NCI-H2196 (cell line): ENCODE results near the gene FOXS1.
A peak's percentile ranks its signal among the peaks of the same experiment; 100 is the strongest.

ENCODE experiments used
- DNase-seq: peaks from one replicate; lab custom pipeline; 2025; ENCODE audit not compliant: unreplicated experiment; lab: John Stamatoyannopoulos, UW

The FOXS1 gene

DNA sequence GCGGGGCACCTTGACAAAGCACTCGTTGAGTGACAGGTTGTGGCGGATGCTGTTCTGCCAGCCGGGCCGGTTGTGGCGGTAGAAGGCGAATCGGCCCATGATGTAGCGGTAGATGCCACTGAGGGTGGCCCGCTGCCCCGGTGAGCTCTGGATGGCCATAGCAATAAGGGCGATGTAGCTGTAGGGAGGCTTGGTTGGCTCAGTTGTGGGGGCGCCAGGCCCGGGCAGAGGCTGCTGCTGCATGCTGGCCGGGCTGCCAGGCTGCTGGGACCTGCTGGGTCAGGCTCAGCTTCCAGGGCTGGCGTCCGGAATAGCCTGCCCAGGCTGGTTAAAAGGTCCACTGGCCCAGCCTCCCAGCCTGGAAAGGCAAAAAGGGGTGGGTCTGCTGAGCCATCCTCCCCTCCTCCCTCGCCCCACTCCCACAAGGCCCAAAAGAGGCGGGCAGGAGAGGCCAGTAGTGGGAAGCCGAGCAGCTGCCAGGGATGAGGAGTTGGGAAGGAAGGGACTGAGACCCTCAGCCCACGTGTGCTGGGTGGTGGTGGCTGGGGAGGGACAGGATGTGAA is at the start of gene FOXS1:
Gene FOXS1 (minus strand): TSS at position 305 of the 564 bp plus-strand sequence. CDS start 62 bp downstream, at position 243.
- no peak for DNase-seq

DNA sequence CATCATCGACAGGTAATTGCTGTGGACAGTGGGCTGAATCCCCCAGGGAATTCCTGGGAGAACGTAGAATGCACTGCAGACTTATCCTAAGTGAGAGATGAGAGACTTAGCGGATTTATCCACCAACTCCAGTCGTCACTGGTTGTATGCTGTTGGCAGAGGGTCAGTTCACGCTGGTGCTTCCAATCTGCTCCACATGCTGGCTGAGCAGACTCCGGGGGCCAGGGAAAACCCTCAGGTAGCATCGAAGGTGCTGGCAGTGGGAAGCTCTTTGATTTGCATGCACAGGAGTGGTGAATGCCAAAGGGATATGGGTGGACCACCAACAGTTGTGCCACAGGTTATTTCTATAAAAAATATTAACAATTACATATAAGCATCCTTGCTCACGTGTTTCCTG is 45.2 kb upstream of the FOXS1 start:
- no peak for DNase-seq

DNA sequence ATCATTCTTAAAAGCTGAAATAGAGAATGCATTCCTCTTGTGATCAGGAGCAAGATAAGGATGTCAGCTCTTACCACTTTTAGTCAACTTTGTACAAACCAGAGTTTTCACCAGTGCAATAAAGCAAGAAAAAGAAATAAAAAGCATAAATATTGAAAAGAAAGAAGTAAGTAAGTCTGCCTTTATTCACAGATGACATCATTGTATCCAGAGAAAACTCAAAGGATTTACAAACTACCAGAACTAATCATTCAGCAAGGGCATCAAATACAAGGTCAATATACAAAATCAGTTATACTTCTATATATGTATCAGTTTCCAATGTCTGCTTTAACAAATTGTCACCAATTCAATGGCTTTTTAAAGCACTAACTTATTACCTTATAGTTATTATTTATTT is 38.4 kb upstream of the FOXS1 start:
- no peak for DNase-seq

DNA sequence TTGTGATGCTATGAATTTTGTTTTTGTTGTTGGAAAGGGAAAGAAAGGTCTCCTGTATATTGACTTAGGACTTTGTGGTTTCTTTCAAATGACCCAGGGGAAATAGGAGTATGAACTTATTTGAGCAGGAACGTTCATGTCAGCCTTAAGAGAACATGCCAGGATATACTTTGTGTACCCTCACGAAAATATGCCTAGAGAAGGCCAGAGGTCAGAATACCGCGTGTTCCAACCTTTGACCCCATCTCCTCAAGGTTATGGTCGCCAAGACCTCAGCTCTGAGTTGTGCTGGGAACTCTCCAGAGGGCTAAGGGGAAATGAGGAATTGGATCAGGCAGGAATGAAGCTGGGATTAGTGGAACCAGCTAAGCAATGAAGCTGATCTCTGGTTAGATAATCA is 36.5 kb upstream of the FOXS1 start:
- DNase-seq = no peak

DNA sequence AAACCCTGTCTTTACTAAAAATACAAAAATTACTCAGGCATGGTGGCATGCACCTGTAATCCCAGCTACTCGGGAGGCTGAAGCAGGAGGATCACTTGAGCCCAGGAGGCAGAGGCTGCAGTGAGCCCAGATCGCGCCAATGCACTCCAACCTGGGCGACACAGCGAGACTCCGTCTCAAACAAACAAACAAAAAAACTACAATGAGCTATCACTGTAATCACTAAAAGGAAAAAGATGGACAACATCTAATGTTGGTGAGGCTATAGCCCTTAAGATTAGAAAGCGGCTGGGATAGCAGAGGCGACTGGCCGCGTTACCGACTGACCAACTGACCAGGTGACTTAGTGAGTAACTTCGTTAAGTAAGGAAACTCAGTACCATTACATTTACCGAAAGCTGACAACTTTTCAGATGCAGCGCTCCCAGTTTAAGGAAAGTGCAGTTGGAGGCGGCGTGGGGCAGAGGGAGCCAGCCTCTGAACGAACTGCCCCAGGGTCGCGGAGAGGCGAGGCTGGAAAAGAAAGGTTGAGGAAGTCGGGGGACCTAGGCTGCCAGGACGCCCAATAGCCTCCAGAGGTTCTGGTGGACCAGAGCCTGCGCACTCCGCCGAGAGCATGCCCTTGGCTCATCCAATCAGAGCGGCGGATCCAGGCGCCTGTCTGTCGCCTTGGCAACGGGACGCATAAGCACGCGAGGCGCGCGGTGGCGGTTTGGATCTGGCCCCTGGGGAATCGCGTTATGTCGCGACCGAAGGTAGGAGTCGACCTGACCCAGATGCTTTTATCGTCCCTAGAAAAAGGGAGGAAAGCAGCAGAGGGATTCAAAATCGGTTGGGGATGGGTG is 34.0 kb upstream of the FOXS1 start:
- DNase-seq = peak; percentile 96

DNA sequence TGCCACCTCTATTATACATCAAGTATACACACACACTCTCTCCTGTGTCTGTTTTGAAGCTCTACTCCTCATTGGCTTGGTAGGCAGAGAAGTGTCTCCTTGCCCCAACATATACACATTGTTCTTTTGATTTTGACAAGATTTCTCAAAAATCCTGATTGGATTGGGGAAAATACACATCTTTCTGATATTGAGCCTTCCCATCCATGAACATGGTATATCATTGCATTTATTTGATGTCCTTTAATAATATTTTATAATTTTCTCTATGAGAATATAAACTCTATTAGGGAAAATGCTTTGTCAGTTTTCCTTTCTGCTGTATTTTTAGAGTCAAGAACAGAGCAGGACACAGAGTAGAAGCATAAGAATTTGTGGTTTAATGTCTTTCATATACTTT is 32.3 kb upstream of the FOXS1 start:
- DNase-seq = no peak

DNA sequence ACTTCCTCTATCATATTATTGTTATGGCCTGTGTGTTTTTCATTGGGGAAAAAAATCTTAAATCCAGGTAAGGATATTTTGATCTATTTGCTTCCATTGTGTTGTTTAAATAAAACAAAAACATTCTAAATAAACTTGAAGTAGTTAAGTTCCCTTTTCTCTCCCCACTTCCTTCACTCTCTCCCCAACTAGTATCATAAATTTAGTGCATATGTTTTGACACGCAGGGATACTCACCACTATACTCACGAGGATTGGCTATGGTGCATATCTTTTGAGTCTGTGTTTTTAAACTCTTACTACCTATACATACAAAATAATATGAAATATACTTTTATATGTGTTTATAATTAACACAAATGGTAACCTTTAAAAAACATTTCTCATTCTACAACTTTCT is 30.3 kb upstream of the FOXS1 start:
- no peak for DNase-seq

DNA sequence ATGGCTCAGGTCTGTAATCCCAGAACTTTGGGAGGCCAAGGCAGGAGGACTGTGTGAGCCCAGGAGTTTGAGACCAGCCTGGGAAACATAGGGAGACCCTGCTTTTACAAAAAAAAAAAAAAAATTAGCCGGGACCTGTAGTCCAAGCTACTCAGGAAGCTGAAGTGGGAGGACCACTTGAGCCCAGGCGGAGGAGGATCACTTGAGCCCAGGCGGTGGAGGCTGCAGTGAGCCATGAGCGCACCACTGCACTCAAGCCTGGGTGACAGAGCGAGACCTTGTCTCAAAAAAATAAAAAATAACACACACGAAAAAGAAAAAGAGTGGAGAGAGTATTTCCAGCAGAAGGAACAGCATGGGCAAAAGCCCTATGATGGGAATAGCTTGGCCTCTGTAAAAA is 27.0 kb upstream of the FOXS1 start:
- no peak for DNase-seq

DNA sequence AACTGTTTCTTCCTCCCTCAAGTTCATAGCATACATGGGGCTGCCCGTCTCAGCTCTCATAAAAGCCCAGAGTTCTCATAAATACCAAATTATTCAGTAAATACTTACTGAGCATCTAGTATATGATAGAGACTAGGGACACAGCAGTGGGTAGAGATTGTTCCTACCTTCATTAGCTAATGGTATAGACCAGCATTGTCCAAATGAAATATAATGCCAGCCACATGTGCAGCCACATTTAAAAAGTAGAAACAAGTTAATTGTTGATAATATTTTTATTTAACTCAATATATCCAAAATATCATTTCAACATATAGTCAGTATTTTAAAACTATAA is 26.2 kb upstream of the FOXS1 start:
- DNase-seq = no peak

DNA sequence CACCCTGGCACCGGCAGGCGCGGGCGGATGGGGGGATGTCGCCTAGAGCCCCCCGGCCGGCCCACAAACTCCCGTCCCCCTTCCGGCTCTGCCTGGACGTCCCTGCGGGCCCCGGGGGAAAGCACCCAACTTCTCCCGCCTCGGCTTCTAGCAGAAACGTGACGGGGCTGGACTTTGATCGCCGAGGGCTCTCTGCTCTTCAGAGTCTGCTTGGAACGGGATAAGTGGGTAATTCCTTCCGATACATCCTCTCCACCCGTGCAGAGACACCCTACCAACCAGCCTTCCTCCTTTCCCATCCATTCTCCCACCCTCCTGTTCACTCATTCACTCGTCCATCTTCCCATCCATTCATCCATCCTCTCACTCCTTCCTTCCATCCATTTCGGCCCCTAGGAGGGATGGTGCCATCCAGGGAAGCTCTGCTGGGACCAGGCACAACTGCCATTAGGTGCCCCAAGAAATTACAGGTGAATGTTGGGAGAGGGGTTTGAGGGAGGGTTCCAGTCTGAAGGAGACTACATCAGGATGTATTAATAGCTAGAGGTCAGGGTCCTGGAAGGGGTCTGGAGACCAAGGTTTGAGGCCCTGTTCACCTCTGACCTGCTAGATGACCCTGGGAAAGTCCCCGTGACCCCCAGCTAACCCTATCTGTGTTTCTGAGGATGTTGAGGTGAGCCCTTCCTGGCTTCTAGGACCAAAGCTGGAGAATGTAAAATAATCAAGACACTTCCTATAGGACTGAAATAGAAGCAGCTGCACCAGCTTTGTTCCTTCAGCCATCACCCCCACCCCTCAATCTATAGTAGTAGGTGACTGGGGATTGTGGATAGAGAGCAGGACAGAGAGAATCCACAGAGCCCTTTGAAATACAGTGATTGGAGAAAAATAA is 25.6 kb upstream of the FOXS1 start:
- no peak for DNase-seq

DNA sequence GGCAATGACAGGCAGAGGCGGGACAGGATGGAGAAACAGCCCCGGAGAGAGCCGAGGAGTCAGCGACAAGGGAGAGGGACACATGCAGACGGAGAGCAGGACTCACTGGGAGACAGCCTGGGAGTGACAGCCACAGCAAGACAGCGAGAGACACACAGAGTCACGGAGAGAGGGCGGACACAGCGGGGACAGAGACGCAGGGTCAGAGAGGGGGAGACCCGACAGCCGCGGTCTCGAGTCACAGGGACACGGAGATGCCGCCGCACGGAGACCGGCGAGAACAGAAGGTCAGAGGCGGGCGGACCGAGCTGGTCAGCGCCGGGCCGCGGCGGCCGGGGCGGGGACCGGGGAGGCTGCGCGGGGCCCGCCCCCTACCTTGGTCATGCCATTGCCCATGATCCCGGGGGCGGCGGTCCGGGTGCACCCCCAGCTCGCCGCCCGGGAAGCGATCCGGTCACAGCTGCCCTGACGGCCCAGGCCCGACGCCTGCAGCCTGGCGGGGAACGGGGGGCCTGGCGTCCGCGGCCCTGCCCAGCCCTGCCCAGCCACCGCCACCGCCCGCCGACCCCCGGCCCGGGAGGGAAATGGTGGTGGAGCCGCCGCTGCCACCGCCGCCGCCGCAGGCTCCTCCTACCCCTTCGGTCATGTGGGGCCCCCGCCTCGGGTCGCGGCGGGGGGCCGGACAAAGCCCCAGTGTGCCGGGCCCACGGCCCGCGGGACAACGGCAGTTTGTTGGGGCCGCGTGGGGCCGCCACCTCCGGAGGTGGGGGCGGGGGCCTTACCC is 24.7 kb upstream of the FOXS1 start, which contains the start of the genes DUSP15 and TTLL9:
Gene DUSP15 (minus strand): TSS at position 586 of the 784 bp plus-strand sequence. CDS start 190 bp downstream, at position 396.
Gene TTLL9 (plus strand): TSS at position 693 of the 784 bp plus-strand sequence. CDS start 493 bp downstream, outside the sequence.
- DNase-seq = peak; percentile 39

DNA sequence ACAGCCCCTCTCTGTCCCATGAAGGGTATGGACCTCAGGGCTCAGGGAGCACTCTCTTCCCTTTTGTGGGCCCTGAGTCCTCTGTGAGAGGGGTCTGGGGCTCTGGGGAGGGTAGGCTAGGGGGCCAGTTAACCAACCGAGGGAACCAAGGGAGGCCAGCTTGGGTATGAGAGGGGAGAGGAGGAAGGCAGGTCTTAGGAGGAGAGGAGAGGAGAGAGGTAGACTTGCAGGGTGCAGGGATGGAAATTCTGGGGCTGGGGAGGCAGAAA is 24.2 kb upstream of the FOXS1 start:
- no peak for DNase-seq

DNA sequence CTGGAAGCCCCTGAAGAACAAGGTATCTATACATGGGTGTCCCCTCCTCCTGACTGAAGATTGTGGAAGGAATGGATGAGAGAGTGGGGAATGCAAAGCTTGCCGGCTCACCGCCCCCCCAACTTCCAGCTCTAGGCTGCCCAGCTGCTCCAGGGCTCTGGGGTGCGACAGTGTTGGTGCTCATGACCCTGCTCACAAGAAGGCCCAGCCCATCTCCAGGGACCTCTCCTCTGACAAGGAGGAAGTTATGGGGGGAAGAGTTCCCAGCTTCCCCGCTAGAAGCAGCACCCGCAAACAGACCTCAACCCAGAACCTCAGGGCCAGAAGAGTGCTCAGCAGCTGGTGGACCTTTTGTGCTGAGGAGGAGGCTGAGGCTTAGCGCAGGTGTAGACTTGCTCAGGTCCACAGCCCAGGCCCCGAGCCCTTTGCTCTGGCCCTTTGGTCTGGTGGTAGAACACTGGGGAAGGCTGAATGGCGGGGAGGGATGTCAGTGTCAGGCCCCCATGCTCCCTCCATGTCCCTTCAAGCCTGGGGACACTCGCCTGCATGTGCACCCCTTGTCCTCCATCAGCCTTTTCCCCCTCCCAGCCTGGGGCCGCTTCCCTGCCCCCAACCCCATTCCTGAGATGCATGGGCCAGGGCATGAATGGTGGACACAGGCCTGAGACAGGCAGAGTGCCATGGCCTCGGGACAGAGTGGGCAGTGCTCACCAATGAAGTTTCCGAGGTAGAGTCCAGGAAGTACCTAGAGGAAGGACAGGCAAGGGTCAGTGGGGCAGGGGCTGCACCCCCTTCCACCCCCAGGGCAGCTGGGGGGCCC is 23.7 kb upstream of the FOXS1 start:
- no peak for DNase-seq

DNA sequence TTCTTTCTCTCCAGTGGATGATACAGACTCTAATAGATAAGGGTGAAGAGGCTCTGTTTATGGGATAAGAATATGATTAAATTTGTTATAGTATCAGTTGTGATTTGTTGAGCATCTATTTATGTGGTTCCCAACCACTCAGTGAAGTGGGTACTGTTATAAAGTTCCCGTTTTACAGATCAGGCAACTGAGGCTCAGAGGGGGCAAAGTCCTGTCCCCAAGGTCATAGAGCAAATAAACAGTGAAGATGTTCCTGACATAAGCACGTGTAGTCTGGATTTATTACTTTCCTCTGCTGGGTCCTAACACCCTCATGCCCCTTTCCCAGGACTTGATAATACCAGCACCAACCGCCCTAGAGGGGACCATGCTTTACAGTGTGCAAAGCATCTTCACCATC is 20.8 kb upstream of the FOXS1 start:
- DNase-seq = no peak

DNA sequence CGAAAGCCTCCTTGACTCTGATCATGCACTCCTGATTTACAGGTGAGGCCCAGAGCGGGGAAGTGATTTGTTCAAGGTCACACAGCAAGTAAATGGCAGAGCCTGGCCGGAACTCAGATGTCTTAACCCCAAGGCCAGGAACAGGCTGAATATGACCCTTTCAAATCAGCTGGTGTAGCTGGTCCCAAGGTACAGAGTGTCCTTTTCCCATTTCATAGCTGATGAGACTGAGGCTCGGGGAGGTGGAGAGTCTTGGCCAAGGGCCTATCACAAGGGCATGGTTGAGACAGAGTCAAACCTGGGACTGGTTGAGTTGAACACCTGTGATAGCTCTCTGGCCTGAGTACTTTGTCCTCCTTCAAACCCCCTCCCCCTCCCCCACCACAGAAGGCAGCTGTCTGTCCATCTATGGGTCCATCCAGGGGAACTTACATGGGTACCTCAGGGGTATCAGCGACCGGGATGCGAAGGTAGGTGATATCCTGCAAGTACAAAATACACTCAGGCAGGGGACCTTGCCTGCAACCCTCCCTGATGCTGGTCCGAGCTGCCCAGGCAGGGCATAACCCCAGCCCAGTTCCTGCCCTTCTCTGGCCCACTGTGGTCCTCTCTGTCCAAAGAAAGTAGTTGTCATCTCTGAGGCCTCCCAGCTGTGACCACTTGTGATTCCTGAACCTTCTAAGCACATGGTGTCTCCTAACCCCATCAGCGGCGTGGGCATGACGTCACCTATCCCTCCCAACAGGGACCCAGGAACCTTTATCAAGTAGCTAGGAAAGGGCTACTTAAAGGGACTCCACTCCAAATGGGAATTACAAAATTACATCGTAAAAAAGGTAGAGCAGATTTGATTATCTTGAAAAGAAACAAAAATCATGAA is 19.4 kb upstream of the FOXS1 start:
- no peak for DNase-seq

DNA sequence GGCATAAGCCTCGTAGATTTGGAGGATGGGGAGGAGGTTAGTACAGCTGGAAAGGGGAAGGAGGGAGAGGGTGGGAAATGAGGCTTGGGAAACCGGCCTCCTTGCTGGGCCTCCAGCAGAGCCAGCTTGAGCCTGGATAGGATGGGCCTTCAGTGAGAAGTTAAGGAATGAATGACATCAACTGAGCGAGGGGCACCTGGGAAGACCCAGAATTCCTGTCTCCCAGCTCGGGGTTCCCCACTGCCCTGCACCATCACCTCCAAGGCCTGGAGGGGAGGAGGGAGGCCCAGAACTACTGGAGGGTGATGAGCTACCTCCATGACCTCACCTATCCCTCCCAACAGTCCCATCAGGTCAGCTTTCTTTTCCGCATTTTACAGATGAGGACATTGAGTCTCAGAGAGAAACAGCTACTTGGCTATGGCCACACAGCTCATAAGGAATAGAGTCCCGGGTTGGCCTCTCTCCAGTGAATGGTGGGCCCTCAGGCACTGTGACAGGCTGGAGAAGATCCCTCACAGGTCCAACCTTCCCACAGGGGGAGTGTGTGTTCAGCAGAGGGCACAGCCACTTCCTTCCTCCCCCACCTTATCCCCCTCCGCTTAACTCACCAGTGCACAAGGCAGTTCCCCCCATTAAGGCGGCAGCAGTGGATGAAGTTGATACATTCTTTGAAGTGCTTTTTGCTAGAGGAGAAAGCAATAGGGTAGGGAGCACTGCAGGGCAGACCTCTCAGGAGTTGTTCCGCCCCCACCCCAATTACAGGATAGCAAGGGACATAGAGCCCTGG is 18.1 kb upstream of the FOXS1 start:
- DNase-seq = no peak

DNA sequence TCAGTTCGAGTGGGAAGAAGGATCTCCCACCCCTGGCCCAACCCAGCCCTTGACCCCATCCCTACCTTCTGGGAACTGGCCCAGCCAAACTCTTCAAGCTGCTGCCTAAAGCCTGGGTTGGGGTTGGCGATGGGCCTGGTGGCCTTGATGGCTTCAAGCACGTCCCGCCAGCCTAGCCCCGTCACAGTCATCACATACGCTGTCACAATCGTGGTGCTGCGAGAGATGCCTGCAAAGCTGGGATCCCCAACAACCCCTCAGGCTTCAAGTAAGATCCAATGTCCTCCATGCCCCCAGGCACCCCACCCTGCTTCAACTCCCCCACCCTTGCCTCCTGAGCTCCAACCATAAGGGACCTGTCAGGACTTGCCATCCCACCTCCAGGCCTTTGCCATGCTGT is 17.1 kb upstream of the FOXS1 start:
- DNase-seq = no peak

DNA sequence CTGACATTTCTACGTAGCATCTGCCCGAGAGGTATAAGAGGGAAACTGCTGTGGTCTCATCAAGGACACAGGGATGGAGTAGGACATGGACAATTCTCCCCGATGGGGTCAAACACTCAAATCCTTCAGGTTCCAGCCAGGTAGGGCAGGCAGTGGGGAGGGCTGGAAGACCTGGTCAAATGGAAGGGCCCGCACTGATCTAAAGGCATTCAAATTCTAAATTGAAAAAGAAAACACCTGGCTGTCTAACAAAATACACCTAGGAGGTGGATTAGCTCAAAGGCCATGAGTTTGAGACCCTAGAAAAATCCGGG is 16.7 kb upstream of the FOXS1 start:
- DNase-seq = no peak
